Activated CD8-positive, alpha-beta memory T cell treated with anti-CD3 and anti-CD28 coated beads for 36 hours (primary cell): ENCODE results near the gene KPNA6. TPM values are rescaled to one million over a fixed set of nuclear protein-coding genes. Genes with fewer than 3 reads are reported as not detected.

Experiments
- CTCF ChIA-PET: fragments of 350-600 bp; sonication (Branson Sonifier 250); formaldehyde crosslinking; loops from one replicate; lab custom pipeline; 2021; ENCODE audit warnings: antibody characterized with exemption; lab: Charles Lee
- POLR2A ChIA-PET: fragments of 350-600 bp; sonication (Branson Sonifier 250); formaldehyde crosslinking; loops from one replicate; lab custom pipeline; 2021; ENCODE audit warnings: antibody characterized with exemption; lab: Charles Lee
- total RNA-seq, 2 experiments: library from RNA; stranded (reverse); gene quantifications; one replicate each; pipeline ENCODE4 v1.2.3, GENCODE V29; 2021

The KPNA6 gene
- total RNA-seq, 2 experiments from 2014 or later, result 89.6 to 97.1 TPM

- ChIA-PET POLR2A (interaction anchor here (0.6 to 0.7 kb wide), 2 partner anchors 19 to 47 kb away, joined by 3 to 6 read pairs; partner anchors contain the start of gene TXLNA), CTCF (interaction anchor here (0.7 to 1.6 kb wide), 5 partner anchors 8 to 297 kb away, joined by 3 to 8 read pairs (median 4); partner anchors contain the start of gene TXLNA)
These were observed 90.6 kb downstream of the KPNA6 start for GRCh38 chr1:32198237-32199042.

DNA sequence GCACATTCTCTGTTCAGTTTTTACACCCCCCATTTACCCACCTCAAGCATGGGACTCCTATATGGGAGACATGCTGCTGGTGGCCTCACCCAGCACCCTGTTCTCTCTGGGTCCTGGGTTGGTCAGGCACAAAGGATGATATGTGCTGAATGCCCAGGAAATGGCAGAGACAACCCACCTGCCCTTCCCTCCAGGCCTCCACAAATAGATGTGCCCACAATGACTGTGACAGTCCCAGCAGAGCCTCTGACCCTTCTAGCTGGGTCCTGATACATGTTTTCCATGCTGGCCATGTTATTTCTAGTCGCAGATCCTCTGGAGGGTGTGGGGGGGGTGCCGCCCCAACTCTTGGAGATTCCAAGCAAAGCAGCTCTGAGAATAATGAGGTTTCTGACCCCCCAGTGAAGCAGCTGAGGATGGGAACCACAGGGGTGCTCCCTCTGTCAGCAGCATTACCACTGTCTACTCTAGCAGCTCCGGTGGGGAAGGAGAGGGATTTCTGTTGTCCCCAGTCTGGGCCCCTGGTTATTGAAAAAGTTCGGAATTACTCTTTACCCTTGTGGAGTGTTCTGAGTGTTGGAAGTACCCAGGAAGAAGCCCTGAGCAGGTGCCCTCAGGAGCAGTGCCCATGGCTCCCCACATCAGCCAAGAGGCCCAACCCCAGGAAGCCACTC is 91.3 kb downstream of the KPNA6 start:
- CTCF ChIA-PET, result interaction anchor here (1.0 to 2.7 kb wide), 2 partner anchors 49 to 194 kb away, joined by 3 to 8 read pairs; no protein-coding TSS in a partner anchor
- POLR2A ChIA-PET, result no interaction called here

DNA sequence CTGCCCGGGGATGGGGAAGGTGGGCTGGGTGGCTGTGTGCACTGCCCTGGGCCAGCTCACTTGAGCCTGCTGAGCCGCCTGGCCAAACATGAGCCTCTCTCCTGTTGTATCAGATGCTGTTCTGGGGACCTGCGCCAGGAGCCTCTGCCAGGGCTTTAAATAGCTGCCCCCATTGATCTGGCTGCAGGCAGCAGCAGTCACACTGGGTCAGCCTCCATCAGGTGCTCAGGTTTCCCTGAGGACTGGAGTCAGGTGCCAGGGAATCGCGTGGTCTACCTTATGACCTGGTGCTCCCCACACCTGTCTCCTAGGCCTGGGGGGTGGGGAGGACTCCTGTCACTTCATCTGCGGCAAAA is 91.8 kb downstream of the KPNA6 start:
- CTCF ChIA-PET, result interaction anchor here (1.0 to 3.3 kb wide), 3 partner anchors 16 to 193 kb away, joined by 3 to 12 read pairs (median 8); no protein-coding TSS in a partner anchor
- POLR2A ChIA-PET, result no interaction called here

DNA sequence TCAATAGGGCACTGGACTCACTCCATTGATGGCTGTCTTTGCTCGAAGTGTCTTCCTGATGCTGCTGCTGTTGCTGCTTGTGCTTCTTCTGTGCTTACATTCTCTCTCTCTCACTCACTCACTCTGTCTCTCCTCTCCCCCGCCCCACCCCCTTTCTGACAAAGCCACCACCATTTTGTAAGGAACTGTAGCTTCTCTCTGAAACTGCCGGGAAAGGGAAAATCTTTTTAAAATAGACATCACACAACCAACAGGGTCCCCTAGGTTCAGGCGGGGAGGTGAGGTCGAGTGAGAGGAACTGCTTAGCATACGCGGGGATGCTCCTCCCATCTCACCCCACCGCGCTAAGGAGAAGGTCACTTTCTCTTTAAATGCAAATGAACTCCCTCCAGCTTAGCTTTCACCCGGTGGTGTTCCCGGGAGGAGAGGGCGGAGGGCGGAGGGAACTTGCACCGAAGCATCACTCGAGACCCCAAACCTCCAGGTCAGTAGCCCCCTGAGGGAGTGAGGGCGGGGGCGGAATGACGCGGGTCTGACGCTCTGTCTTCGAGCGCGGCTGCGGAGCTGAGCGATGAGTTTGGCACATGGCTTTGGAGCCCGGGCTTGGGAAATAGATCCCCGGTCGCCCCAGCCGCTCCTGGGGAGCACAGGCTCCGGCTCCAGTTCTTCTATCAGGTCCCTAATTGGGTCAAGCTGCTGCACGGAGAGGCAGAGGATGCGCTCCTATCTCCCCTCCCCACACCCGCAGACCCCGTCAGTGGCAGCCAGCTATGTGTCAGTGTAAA is 92.6 kb downstream of the KPNA6 start, which contains the start of gene CCDC28B:
TSS of gene CCDC28B (plus strand) at position 370 of the 785 bp plus-strand sequence. CDS start 1,341 bp downstream, outside the sequence.
- CTCF ChIA-PET, result interaction anchor here (0.7 to 3.3 kb wide), 5 partner anchors 16 to 201 kb away, joined by 3 to 12 read pairs (median 6); partner anchors contain the start of gene KPNA6
- POLR2A ChIA-PET, result interaction anchor here (0.6 to 1.9 kb wide), 5 partner anchors 9 to 180 kb away, joined by 3 to 10 read pairs (median 4); partner anchors contain the start of gene TXLNA

GRCh38 chr1:32201011-32201855 is 93.4 kb downstream of the KPNA6 start:
- POLR2A ChIA-PET, result interaction anchor here (0.6 to 1.9 kb wide), 5 partner anchors 10 to 181 kb away, joined by 3 to 10 read pairs (median 4); partner anchors contain the start of gene TXLNA
- CTCF ChIA-PET, result interaction anchor here (0.6 to 3.3 kb wide), 7 partner anchors 15 to 200 kb away, joined by 3 to 12 read pairs (median 3); partner anchors contain the start of gene KPNA6

- ChIA-PET CTCF (interaction anchor here (0.7 to 3.2 kb wide), 4 partner anchors 11 to 204 kb away, joined by 3 to 20 read pairs (median 5); no protein-coding TSS in a partner anchor), POLR2A (interaction anchor here (0.5 to 1.2 kb wide), 3 partner anchors 12 to 44 kb away, joined by 3 read pairs; no protein-coding TSS in a partner anchor)
These were observed 97.1 kb downstream of the KPNA6 start for GRCh38 chr1:32204943-32205361.

GRCh38 chr1:32205401-32206370 is 97.8 kb downstream of the KPNA6 start, which contains the start of gene IQCC:
Gene IQCC (plus strand): TSS chr1:32205671. CDS start chr1:32205682, 11 bp downstream.
- ChIA-PET POLR2A (interaction anchor here (0.6 to 1.2 kb wide), 6 partner anchors 11 to 102 kb away, joined by 3 to 11 read pairs (median 3); no protein-coding TSS in a partner anchor), CTCF (interaction anchor here (0.7 to 3.2 kb wide), 6 partner anchors 8 to 203 kb away, joined by 3 to 20 read pairs (median 4); no protein-coding TSS in a partner anchor)

DNA sequence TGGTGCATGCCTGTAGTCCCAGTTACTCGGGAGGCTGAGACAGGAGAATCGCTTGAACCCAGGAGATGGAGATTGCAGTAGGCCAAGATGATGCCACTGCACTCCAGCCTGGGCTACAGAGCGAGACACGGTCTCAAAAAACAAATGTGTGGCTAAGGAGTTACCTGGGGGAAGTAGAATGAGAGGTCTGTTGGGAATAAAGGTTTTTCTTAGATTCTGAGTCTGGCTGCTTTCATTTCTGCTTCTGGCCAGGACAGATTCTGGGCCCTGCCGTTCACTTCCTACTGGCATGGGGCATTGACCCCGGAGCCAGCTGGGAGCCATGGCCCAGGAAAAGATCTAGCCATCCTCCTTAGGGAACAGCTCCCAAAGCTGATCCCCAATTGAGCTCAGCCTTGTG is 100.6 kb downstream of the KPNA6 start:
- ChIA-PET CTCF (interaction anchor here (0.5 kb wide), 1 partner anchor 389 kb away, joined by 3 read pairs; no protein-coding TSS in a partner anchor), POLR2A (no interaction called here)

DNA sequence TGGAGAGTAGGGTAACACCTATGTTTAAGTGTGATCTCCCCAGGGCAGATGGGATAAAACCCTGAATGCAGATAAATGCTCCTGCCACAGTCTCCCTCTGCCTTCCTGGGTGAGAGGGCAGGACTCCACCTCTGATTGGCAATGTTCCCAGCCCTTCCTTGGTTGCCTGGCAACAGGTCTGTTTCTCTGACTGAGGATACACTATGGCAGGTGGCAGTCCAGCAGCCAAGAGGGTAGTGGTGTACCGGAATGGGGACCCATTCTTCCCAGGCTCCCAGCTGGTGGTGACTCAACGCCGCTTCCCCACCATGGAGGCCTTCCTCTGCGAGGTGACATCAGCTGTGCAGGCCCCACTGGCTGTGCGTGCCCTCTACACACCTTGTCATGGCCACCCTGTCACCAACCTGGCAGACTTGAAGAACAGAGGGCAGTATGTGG is 101.1 kb downstream of the KPNA6 start, which contains the start of gene DCDC2B:
TSS of gene DCDC2B (plus strand) at position 199 of the 438 bp plus-strand sequence. CDS start at position 204, 5 bp downstream.
- ChIA-PET POLR2A (no interaction called here), CTCF (interaction anchor here (0.5 kb wide), 1 partner anchor 389 kb away, joined by 3 read pairs; no protein-coding TSS in a partner anchor)

DNA sequence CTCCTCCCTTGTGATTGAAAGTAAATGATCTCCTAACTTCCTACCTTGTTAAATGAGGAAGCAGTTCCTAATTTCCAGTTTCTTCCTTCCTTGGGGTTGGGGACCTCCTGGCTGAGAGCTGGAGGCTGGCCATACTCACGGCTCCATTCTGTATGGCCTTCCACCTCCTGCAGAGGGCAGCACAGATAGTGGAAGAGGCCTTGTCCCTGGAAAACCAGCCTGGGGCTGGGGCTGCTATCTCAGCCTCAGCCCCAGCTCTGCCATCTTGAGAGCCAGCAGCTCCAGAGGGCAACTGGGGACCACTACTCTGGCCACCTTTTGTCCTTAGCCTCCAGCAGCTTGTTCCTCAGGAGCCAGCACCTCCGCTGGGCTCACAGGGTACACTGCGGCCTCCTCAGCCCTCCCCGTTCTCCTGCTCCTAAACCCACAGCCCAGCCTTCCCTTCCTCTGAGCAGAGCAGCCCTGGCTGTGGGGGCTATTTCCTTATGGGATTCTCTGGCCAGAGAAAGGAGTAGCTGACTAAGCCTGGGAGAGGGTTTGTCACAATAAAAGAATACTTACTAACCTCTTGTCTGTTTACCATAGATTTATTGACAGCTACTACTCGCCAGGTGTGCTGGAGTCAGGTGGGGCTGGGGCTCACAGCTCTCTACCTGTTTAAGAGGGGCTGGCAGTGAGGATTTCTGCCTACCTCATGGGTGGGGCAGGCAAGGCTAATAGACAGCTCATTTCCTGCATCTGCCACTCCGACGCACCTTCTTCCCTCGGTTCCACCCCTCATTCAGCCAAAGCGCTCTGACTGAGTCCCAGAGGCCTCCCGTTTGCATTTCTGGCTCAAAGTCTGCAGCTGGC is 108.0 kb downstream of the KPNA6 start:
- ChIA-PET POLR2A (interaction anchor here (0.5 to 1.2 kb wide), 5 partner anchors 10 to 37 kb away, joined by 3 read pairs; partner anchors contain the start of genes IQCC and TXLNA), CTCF (interaction anchor here (0.5 to 3.7 kb wide), 23 partner anchors 9 to 230 kb away, joined by 3 to 20 read pairs (median 4); partner anchors contain the start of genes BSDC1, CCDC28B, IQCC and MARCKSL1)

- CTCF ChIA-PET, result interaction anchor here (0.5 to 3.7 kb wide), 10 partner anchors 10 to 231 kb away, joined by 3 to 20 read pairs (median 8); partner anchors contain the start of genes BSDC1, CCDC28B and IQCC
- POLR2A ChIA-PET, result interaction anchor here (0.5 to 1.2 kb wide), 4 partner anchors 11 to 37 kb away, joined by 3 read pairs; partner anchors contain the start of genes IQCC and TXLNA
These were observed 108.7 kb downstream of the KPNA6 start for GRCh38 chr1:32216566-32216965.

GRCh38 chr1:32219022-32219421 is 111.2 kb downstream of the KPNA6 start:
- POLR2A ChIA-PET, result interaction anchor here (1.0 kb wide), 1 partner anchor 14 kb away, joined by 3 read pairs; the partner anchor contains the start of gene IQCC
- CTCF ChIA-PET, result interaction anchor here (0.7 kb wide), 1 partner anchor 83 kb away, joined by 3 read pairs; no protein-coding TSS in a partner anchor

DNA sequence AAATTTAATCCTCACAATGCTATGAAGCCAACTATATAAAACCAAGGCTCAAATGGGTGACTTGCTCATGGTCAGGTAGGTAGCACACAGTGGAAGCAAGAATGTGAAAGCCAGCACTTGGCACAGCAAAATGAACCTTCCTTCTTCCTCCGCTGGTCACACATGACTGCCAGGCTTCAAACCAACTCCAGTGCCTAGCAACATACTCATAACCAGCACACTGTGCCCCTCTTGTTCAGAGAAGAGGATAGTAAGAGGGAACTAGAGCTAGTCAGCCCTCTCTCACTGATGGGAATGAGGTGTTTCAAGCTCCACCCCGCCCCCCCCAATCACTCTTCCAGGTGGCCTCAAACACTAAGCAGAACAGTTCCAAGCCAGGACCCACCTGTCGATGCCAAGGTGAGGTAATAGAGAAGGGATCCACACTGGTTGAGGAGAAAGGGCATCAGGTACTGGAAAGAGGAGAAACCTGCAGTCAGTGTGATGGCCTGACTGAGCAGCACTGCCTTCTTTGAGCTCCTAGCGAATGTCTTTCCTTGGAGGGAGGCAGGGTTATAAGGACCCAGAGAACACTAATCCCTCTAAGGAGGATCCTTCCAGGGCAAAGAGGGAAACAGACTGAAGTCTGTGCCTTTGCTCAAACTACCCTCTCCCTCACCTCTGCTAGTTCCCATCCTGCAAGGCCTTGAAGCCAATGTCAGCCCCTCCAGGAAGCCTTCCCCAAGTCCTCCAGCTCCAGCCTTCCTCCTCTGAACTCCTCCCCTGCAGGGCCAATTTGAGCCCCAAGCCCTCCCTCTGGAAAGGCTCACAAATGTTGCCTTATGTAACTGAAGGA is 113.1 kb downstream of the KPNA6 start:
- ChIA-PET CTCF (interaction anchor here (0.6 to 1.0 kb wide), 2 partner anchors 15 to 27 kb away, joined by 3 to 5 read pairs; partner anchors contain the start of gene IQCC), POLR2A (no interaction called here)
